Uterus (tissue), 2 donors: ENCODE data around the gene BBLN.

Experiments
- CTCF ChIP-seq, 4 experiments: fragments of 200-600 bp in 2 of 4; fragments of 450-650 bp in 2 of 4; sonication (generic) in 2 of 4; IDR thresholded peaks; one replicate each; pipeline ENCODE4 v1.5.1; 2016 to 2019; ENCODE audit warnings: antibody characterized with exemption in 4 of 4, mild to moderate bottlenecking in 2 of 4, moderate library complexity in 1 of 4
- POLR2A ChIP-seq, 2 donors: fragments of 450-650 bp; IDR thresholded peaks; one replicate each; pipeline ENCODE4 v1.6.1; 2016; ENCODE audit warnings: antibody characterized with exemption in 2 of 2, mild to moderate bottlenecking in 1 of 2, moderate library complexity in 1 of 2

GRCh38 chr9:128159522-128159783 is 612 bp upstream of the BBLN start:
- TF ChIP-seq CTCF (IDR thresholded peaks at IDR 0.05) (no peak), POLR2A (IDR thresholded peaks at IDR 0.05) (no peak)
